HG03442 (cell line): ENCODE measurements around the gene CORO2B.

Source experiments
- ATAC-seq: cut with Tn5 transposase; IDR thresholded peaks from one replicate; pipeline ENCODE4 v1.9.1; 2021; ENCODE audit warnings: mild to moderate bottlenecking, moderate library complexity; ENCODE audit not compliant: unreplicated experiment

The CORO2B gene

GRCh38 chr15:68589783-68590710 lies 11.3 kb downstream of the CORO2B start:
- no peak for ATAC-seq

GRCh38 chr15:68590721-68591389 lies 12.1 kb downstream of the CORO2B start:
- ATAC-seq: no peak

- ATAC-seq: no peak
These were observed 13.3 kb downstream of the CORO2B start for GRCh38 chr15:68592054-68592453.

- ATAC-seq: no peak
These were observed 13.8 kb downstream of the CORO2B start for GRCh38 chr15:68592544-68592943.

GRCh38 chr15:68593341-68593740 lies 14.5 kb downstream of the CORO2B start:
- no peak for ATAC-seq

GRCh38 chr15:68593828-68594532 lies 15.2 kb downstream of the CORO2B start:
- ATAC-seq: no peak

- ATAC-seq: no peak
These were observed 15.9 kb downstream of the CORO2B start for GRCh38 chr15:68594533-68595259.

- ATAC-seq: no peak
These were observed 16.4 kb downstream of the CORO2B start for GRCh38 chr15:68595260-68595564.

GRCh38 chr15:68595761-68596160 lies 17.0 kb downstream of the CORO2B start:
- no peak for ATAC-seq

GRCh38 chr15:68596691-68597090 lies 17.9 kb downstream of the CORO2B start:
- no peak for ATAC-seq

GRCh38 chr15:68597581-68597980 lies 18.8 kb downstream of the CORO2B start:
- no peak for ATAC-seq

GRCh38 chr15:68598171-68599152 lies 19.7 kb downstream of the CORO2B start:
- no peak for ATAC-seq

GRCh38 chr15:68599153-68599545 lies 20.4 kb downstream of the CORO2B start:
- no peak for ATAC-seq

GRCh38 chr15:68599560-68600071 lies 20.8 kb downstream of the CORO2B start:
- no peak for ATAC-seq

- ATAC-seq: no peak
These were observed 22.7 kb downstream of the CORO2B start for GRCh38 chr15:68601206-68602197.

GRCh38 chr15:68602459-68603215 lies 23.8 kb downstream of the CORO2B start:
- ATAC-seq: no peak

GRCh38 chr15:68603216-68603595 lies 24.4 kb downstream of the CORO2B start:
- no peak for ATAC-seq

- ATAC-seq: no peak
These were observed 25.2 kb downstream of the CORO2B start for GRCh38 chr15:68603951-68604350.
